Chondrocyte (in vitro differentiated cells): ENCODE measurements around the gene JPH3. TPM values are rescaled to one million over a fixed set of nuclear protein-coding genes. Genes with fewer than 3 reads are reported as not detected.

Experiments
- DNase-seq: peaks from one replicate; pipeline ENCODE4 v3.0.0; 2021; ENCODE audit warnings: mixed read lengths, low spot score
- H3K27ac Mint-ChIP-seq: one replicate; pipeline ENCODE4 v1.8.0; 2021; ENCODE audit warnings: mild to moderate bottlenecking, moderate library complexity, mixed read lengths; ENCODE audit not compliant: unreplicated experiment
- H3K27me3 Mint-ChIP-seq: 2 replicates; pipeline ENCODE4 v1.8.0; 2021; ENCODE audit warnings: low read depth, mixed read lengths
- H3K36me3 Mint-ChIP-seq: 2 replicates; pipeline ENCODE4 v1.8.0; 2021; ENCODE audit warnings: low read depth, mixed read lengths
- H3K4me1 Mint-ChIP-seq: 2 replicates; pipeline ENCODE4 v1.8.0; 2021; ENCODE audit warnings: low read depth, mild to moderate bottlenecking, mixed read lengths
- H3K4me3 Mint-ChIP-seq: one replicate; pipeline ENCODE4 v1.8.0; 2021; ENCODE audit warnings: mild to moderate bottlenecking, moderate library complexity, mixed read lengths; ENCODE audit not compliant: unreplicated experiment
- H3K9me3 Mint-ChIP-seq: 2 replicates; pipeline ENCODE4 v1.8.0; 2021; ENCODE audit warnings: low read depth, mixed read lengths
- CTCF ChIP-seq: fragments of 200-600 bp; sonication (generic); IDR thresholded peaks from 2 replicates; pipeline ENCODE4 v1.5.0; 2021; ENCODE audit warnings: antibody characterized with exemption, mild to moderate bottlenecking, moderate library complexity
- total RNA-seq: library from RNA; stranded (reverse); gene quantifications from 3 replicates; pipeline ENCODE4 v1.2.1, GENCODE V29; 2021

The JPH3 gene
- total RNA-seq, 1 donor from 2014 or later = 1.2 TPM

- Mint-ChIP-seq H3K27ac (no peak overlapping the region), H3K27me3 (no peaks in the 10 kb centered on the region), H3K4me1 (no peaks in the 10 kb centered on the region), H3K9me3 (no peaks in the 10 kb centered on the region), H3K36me3 (peaks cover 16% of the 10 kb centered on the region), H3K4me3 (no peak overlapping the region)
- no peak for DNase-seq
- no peak for TF ChIP-seq CTCF
These were observed 139.6 kb downstream of the JPH3 start for GRCh38 chr16:87741700-87742415.

GRCh38 chr16:87742781-87743490 lies 140.6 kb downstream of the JPH3 start:
- Mint-ChIP-seq H3K4me3 (no peak overlapping the region), H3K27ac (no peak overlapping the region), H3K9me3 (no peaks in the 10 kb centered on the region), H3K4me1 (no peaks in the 10 kb centered on the region), H3K36me3 (peaks cover 20% of the 10 kb centered on the region), H3K27me3 (no peaks in the 10 kb centered on the region)
- no peak for TF ChIP-seq CTCF
- no peak for DNase-seq

GRCh38 chr16:87744750-87745514 lies 142.6 kb downstream of the JPH3 start:
- no peak overlapping the region for H3K4me3 Mint-ChIP-seq
- H3K27me3 Mint-ChIP-seq = no peaks in the 10 kb centered on the region
- no peak overlapping the region for H3K27ac Mint-ChIP-seq
- H3K4me1 Mint-ChIP-seq = no peaks in the 10 kb centered on the region
- H3K36me3 Mint-ChIP-seq = peaks cover 24% of the 10 kb centered on the region
- no peaks in the 10 kb centered on the region for H3K9me3 Mint-ChIP-seq
- TF ChIP-seq CTCF = no peak
- DNase-seq = no peak

GRCh38 chr16:87746178-87746577 lies 143.9 kb downstream of the JPH3 start:
- H3K9me3 Mint-ChIP-seq = no peaks in the 10 kb centered on the region
- no peak for TF ChIP-seq CTCF
- DNase-seq = no peak
- no peak overlapping the region for H3K27ac Mint-ChIP-seq
- no peaks in the 10 kb centered on the region for H3K27me3 Mint-ChIP-seq
- H3K4me3 Mint-ChIP-seq = no peak overlapping the region
- H3K4me1 Mint-ChIP-seq = no peaks in the 10 kb centered on the region
- peaks cover 27% of the 10 kb centered on the region for H3K36me3 Mint-ChIP-seq

Other genes with a start within 250 kb of the JPH3 start
- gene FBXO31, start 218.7 kb upstream of the JPH3 start, total RNA-seq = 30.3 to 37.2 TPM (median 30.6 TPM) in 3 replicates
- 139 to 189 TPM (median 186 TPM) in 3 replicates for gene MAP1LC3B, start 210.2 kb upstream of the JPH3 start, total RNA-seq
- 28.0 to 29.6 TPM (median 29.6 TPM) in 3 replicates for gene ZCCHC14, start 109.5 kb upstream of the JPH3 start, total RNA-seq
- 19.8 to 21.2 TPM (median 20.5 TPM) in 3 replicates for gene KLHDC4, start 163.5 kb downstream of the JPH3 start, total RNA-seq